PFSK-1 (cell line): ENCODE measurements around the gene PLEKHO1.

ENCODE experiments used
- FOXP2 ChIP-seq: optimal IDR thresholded peaks from 2 replicates; pipeline ENCODE3; 2011; ENCODE audit warnings: borderline replicate concordance, control low read depth, inconsistent platforms; ENCODE audit not compliant: insufficient read depth; ENCODE audit errors: extremely low read length, extremely low read depth
- POLR2AphosphoS5 ChIP-seq: IDR thresholded peaks from 2 replicates; pipeline ENCODE4 v1.6.1; 2012; ENCODE audit warnings: low read depth, mild to moderate bottlenecking, control low read depth, low read length, moderate library complexity
- SIN3A ChIP-seq: IDR thresholded peaks from 2 replicates; pipeline ENCODE4 v1.6.1; 2012; ENCODE audit warnings: mild to moderate bottlenecking, low read length, moderate library complexity, borderline replicate concordance; ENCODE audit not compliant: insufficient read depth
- TAF1 ChIP-seq: IDR thresholded peaks from 2 replicates; pipeline ENCODE4 v1.6.1; 2012; ENCODE audit warnings: low read length, control low read depth, borderline replicate concordance; ENCODE audit not compliant: insufficient read depth
- TF ChIP-seq, protein P1 (sequence below), 2 experiments: IDR thresholded peaks; 2 replicates each; pipeline versions ENCODE4 v1.6.1 to v1.8.0; 2011 to 2012; ENCODE audit warnings: low read depth in 2 of 2, low read length in 2 of 2, control low read depth in 1 of 2, inconsistent platforms in 1 of 2, mild to moderate bottlenecking in 1 of 2, moderate library complexity in 1 of 2; ENCODE audit not compliant: insufficient read depth in 1 of 2

Gene PLEKHO1

DNA sequence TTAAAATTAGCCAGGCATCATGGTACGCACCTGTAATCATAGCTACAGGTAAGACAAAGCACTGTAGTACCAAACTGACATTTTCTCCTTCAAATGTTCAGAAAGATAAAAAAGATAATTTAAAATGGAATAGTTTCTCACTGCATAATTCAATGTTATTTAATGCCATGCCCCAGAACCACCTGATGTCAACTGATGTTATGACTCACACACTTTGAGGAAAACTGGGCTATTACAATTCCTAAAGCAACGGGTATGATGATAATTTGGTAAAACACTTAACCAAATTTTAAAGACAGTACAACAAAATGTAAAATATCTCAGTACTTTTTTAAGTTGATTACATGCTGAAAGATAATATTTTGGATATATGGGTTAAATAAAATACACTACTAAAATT, 22.9 kb upstream of the PLEKHO1 start:
- TF ChIP-seq, protein P1, sequence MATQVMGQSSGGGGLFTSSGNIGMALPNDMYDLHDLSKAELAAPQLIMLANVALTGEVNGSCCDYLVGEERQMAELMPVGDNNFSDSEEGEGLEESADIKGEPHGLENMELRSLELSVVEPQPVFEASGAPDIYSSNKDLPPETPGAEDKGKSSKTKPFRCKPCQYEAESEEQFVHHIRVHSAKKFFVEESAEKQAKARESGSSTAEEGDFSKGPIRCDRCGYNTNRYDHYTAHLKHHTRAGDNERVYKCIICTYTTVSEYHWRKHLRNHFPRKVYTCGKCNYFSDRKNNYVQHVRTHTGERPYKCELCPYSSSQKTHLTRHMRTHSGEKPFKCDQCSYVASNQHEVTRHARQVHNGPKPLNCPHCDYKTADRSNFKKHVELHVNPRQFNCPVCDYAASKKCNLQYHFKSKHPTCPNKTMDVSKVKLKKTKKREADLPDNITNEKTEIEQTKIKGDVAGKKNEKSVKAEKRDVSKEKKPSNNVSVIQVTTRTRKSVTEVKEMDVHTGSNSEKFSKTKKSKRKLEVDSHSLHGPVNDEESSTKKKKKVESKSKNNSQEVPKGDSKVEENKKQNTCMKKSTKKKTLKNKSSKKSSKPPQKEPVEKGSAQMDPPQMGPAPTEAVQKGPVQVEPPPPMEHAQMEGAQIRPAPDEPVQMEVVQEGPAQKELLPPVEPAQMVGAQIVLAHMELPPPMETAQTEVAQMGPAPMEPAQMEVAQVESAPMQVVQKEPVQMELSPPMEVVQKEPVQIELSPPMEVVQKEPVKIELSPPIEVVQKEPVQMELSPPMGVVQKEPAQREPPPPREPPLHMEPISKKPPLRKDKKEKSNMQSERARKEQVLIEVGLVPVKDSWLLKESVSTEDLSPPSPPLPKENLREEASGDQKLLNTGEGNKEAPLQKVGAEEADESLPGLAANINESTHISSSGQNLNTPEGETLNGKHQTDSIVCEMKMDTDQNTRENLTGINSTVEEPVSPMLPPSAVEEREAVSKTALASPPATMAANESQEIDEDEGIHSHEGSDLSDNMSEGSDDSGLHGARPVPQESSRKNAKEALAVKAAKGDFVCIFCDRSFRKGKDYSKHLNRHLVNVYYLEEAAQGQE (IDR thresholded peaks at IDR 0.05; ENCODE audit: insufficient read depth in 1 of 2, low read depth in 2 of 2, low read length in 2 of 2) = no peak
- TF ChIP-seq SIN3A (no peak), TAF1 (no peak), FOXP2 (no peak), POLR2AphosphoS5 (no peak)

DNA sequence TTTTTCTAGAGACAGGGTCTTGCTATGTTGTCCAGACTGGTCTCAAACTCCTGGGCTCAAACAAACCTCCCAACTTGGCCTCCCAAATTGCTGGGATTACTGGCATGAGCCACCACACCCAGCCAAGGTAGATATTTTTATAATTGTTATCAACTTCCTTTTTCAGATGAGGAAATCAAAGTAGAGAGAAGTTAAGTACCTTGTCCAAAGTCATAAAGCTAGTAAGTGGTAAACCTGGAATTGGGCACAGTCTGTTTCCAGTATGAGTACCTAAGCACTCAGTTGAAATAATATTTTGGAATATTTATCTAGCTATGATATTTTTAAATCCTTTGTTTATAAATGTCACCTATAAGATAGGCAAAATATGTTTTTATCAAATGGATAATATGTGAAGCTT, 22.3 kb upstream of the PLEKHO1 start:
- TF ChIP-seq TAF1 (no peak), SIN3A (no peak), FOXP2 (no peak), POLR2AphosphoS5 (no peak)
- TF ChIP-seq, protein P1 (IDR thresholded peaks at IDR 0.05; ENCODE audit: insufficient read depth in 1 of 2, low read depth in 2 of 2, low read length in 2 of 2) = no peak

- TF ChIP-seq, protein P1 (IDR thresholded peaks at IDR 0.05; ENCODE audit: insufficient read depth in 1 of 2, low read depth in 2 of 2, low read length in 2 of 2) = no peak
- TF ChIP-seq SIN3A = no peak
- no peak for TF ChIP-seq POLR2AphosphoS5
- TF ChIP-seq TAF1 = no peak
- TF ChIP-seq FOXP2 = no peak
Measured at GRCh38 chr1:150127868-150128267, 21.8 kb upstream of the PLEKHO1 start.

DNA sequence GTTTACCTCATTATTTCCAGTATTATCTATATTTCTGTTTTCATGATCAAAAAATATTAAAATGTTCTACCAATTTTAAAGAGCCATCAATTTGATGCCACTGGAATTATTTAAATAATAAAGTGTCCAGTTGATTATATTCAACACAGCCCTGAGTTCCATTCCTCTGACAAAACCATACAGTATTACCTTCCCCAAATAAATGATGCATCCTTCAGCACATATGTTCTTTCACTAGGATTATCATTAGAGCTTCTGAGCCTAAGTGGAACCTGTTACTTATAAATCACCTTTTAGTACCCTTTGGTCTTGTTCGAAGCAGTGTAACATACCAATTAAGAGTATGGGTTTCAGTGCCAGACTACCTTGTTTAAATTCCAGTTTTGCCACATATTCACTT, 17.3 kb upstream of the PLEKHO1 start:
- TF ChIP-seq FOXP2 (no peak), TAF1 (no peak), SIN3A (no peak), POLR2AphosphoS5 (no peak)
- TF ChIP-seq, protein P1 (IDR thresholded peaks at IDR 0.05; ENCODE audit: insufficient read depth in 1 of 2, low read depth in 2 of 2, low read length in 2 of 2) = no peak

GRCh38 chr1:150134537-150134936, 15.2 kb upstream of the PLEKHO1 start:
- no peak for TF ChIP-seq SIN3A
- no peak for TF ChIP-seq POLR2AphosphoS5
- no peak for TF ChIP-seq TAF1
- TF ChIP-seq, protein P1 (IDR thresholded peaks at IDR 0.05; ENCODE audit: insufficient read depth in 1 of 2, low read depth in 2 of 2, low read length in 2 of 2) = no peak
- no peak for TF ChIP-seq FOXP2
